Right cardiac atrium (tissue), 5 donors: ENCODE measurements around the gene TNFRSF11A. TPM values are rescaled to one million over a fixed set of nuclear protein-coding genes. Genes with fewer than 3 reads are reported as not detected.
A peak's percentile ranks its signal among the peaks of the same experiment; 100 is the strongest.

Source experiments
- ATAC-seq, 2 donors: fragments of 200-7000 bp; cut with Tn5 transposase; one replicate each; pipeline versions ENCODE4 v1.8.0 to v1.9.1; 2020; ENCODE audit warnings: moderate library complexity in 2 of 2, mild to moderate bottlenecking in 1 of 2
- DNase-seq, 3 donors: peaks; one replicate each; pipeline ENCODE4 v3.0.0-alpha.2; 2020
- H3K27ac ChIP-seq: one replicate; pipeline ENCODE4 v1.5.1; 2013; ENCODE audit warnings: mild to moderate bottlenecking, low read length, control low read depth, moderate library complexity
- H3K27me3 ChIP-seq: one replicate; pipeline ENCODE4 v1.6.1; 2013; ENCODE audit not compliant: control insufficient read depth, insufficient read depth
- H3K4me1 ChIP-seq: one replicate; pipeline ENCODE4 v1.6.1; 2013; ENCODE audit warnings: low read length; ENCODE audit not compliant: control insufficient read depth, insufficient read depth
- H3K4me3 ChIP-seq: one replicate; pipeline ENCODE4 v1.5.1; 2013; ENCODE audit warnings: low read length, control low read depth
- H3K9me3 ChIP-seq: one replicate; pipeline ENCODE4 v1.6.1; 2013; ENCODE audit warnings: low read length; ENCODE audit not compliant: control insufficient read depth
- WGBS: extraction: QIAGEN DNeasy Blood & Tissue Kit; methylation state at CpG from one replicate; pipeline ENCODE4 v1.1.7; 2013; 5-methylcytosine and 5-hydroxymethylcytosine counted together
- intact Hi-C, 4 donors: fragments of 100-400 bp; cut with DNase I; formaldehyde crosslinking; loops; one replicate each; pipeline versions ENCODE4 v1.11.0 to v1.14.0; 2022 to 2023
- polyA plus RNA-seq: library from polyadenylated mRNA; stranded (reverse); fragments of 200-250 nt; gene quantifications from one replicate; pipeline ENCODE4 v1.2.3, GENCODE V29; 2013
- total RNA-seq, 4 donors: library from RNA; stranded (reverse); fragmentation: NEBNext Ultra II Directional; extraction: Animal tissue kit (Norgen Biotek cat#: 25700); gene quantifications; one replicate each; pipeline ENCODE4 v1.2.1, GENCODE V29; 2021
- donor health status: healthy with polysubstance abuse.
- donor health status: DM: no; HTN: yes; CAD: no.
- donor health status: DM: no; HTN: no; CAD: no.
- donor health status: DM: no; HTN: yes; CAD: no; lungs with severe emphysema.
- donor health status: DM: yes; HTN: yes; CAD: no.

The TNFRSF11A gene
- total and polyA plus RNA-seq, 5 donors: 0.43 to 4.7 (median 3.3) TPM

DNA sequence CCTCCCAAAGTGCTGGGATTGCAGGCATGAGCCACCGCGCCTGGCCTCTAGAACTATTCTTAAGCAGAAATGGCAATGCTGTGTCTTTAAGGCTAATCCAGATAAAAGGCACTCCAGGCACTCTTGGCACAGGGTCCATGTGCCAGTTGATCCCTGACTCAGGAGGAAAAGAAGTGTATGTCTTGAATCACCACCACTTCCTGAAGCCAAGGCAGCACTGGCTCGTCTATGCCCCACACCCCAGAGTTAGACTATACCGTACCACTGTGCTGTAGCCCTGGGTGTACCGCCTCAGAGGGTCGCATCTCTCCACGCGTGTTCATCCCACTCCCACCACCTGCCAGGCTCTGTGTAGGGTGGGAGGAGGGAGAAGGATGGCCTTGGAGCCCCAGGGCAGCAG is 9.0 kb downstream of the TNFRSF11A start:
- H3K27me3 ChIP-seq: no peaks in the 10 kb centered on the region
- H3K4me1 ChIP-seq: peaks cover 2% of the 10 kb centered on the region
- WGBS: 88% methylated on average over 8 of the region's 8 CpGs
- ATAC-seq: no peak
- no peaks in the 10 kb centered on the region for H3K9me3 ChIP-seq
- no peak overlapping the region for H3K27ac ChIP-seq
- no peak overlapping the region for H3K4me3 ChIP-seq
- DNase-seq: no peak
- intact Hi-C loops: no loop called here

- WGBS: 77% methylated on average over 5 of the region's 5 CpGs
- ATAC-seq (no peak), DNase-seq (no peak)
- Histone ChIP-seq H3K4me1 (no peaks in the 10 kb centered on the region), H3K27ac (no peak overlapping the region), H3K27me3 (no peaks in the 10 kb centered on the region), H3K4me3 (no peak overlapping the region), H3K9me3 (no peaks in the 10 kb centered on the region)
- intact Hi-C loops: no loop called here
These were observed 10.4 kb downstream of the TNFRSF11A start for GRCh38 chr18:62335494-62335893.

GRCh38 chr18:62336618-62337017 is 11.5 kb downstream of the TNFRSF11A start:
- H3K9me3 ChIP-seq: no peaks in the 10 kb centered on the region
- ATAC-seq: no peak
- no peak overlapping the region for H3K4me3 ChIP-seq
- intact Hi-C loops: no loop called here
- H3K4me1 ChIP-seq: no peaks in the 10 kb centered on the region
- H3K27ac ChIP-seq: no peak overlapping the region
- 83% methylated on average over 5 of the region's 5 CpGs for WGBS
- no peaks in the 10 kb centered on the region for H3K27me3 ChIP-seq
- no peak for DNase-seq

DNA sequence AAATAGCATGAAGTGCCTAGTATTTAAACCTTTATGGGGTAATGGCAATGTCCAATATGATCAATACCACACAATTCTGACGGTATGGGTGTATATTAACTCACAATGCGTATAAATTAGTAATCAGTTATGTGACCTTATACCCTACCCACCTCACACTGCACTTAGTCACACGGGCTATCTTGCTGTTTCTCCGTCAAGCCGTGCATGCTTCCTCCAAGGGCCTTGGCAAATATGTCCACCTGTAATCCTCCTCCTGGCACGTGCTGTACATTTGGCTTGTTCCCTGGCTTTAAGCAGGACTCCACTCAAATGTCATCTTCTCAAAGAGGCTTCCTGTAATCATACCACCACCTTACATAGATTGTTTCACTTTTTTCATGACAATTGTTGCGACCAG is 12.2 kb downstream of the TNFRSF11A start:
- H3K4me3 ChIP-seq: no peak overlapping the region
- intact Hi-C loops: no loop called here
- 84% methylated on average over 7 of the region's 7 CpGs for WGBS
- H3K27ac ChIP-seq: no peak overlapping the region
- H3K9me3 ChIP-seq: no peaks in the 10 kb centered on the region
- ATAC-seq (no peak), DNase-seq (no peak)
- H3K27me3 ChIP-seq: no peaks in the 10 kb centered on the region
- H3K4me1 ChIP-seq: no peaks in the 10 kb centered on the region

DNA sequence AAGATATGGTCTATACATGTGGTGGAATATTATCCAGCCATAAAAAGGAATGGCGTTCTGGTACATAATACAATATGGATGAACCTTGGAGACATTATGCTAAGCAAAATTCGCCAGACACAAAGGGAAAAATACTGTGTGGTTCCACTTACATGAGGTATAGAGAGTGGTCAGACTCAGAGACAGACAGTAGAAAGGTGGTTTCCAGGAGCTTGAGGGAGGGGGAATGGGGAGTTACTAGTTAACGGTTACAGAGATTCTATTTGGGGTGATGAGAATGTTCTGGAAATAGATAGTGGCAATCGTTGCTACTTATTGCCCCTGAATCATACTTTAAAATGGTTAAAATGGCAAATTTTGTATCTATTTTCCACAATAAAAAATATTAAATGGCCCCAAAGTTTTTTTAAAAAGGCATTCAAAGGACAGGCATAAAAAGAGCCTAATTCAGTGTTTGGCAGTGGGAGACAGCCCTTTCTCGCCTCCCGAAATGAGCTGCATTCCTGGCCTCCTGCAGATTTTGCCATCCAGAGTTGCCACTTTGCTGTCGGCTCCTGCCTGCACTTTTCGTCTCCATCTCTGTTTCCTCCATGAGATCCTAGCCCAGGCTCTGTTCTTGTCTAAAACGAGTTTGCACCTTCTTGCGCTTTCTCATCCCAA is 13.5 kb downstream of the TNFRSF11A start:
- no peak overlapping the region for H3K4me3 ChIP-seq
- intact Hi-C loops: no loop called here
- no peaks in the 10 kb centered on the region for H3K9me3 ChIP-seq
- ATAC-seq (no peak), DNase-seq (no peak)
- WGBS: 62% methylated on average over 10 of the region's 10 CpGs
- no peaks in the 10 kb centered on the region for H3K4me1 ChIP-seq
- H3K27ac ChIP-seq: no peak overlapping the region
- no peaks in the 10 kb centered on the region for H3K27me3 ChIP-seq

DNA sequence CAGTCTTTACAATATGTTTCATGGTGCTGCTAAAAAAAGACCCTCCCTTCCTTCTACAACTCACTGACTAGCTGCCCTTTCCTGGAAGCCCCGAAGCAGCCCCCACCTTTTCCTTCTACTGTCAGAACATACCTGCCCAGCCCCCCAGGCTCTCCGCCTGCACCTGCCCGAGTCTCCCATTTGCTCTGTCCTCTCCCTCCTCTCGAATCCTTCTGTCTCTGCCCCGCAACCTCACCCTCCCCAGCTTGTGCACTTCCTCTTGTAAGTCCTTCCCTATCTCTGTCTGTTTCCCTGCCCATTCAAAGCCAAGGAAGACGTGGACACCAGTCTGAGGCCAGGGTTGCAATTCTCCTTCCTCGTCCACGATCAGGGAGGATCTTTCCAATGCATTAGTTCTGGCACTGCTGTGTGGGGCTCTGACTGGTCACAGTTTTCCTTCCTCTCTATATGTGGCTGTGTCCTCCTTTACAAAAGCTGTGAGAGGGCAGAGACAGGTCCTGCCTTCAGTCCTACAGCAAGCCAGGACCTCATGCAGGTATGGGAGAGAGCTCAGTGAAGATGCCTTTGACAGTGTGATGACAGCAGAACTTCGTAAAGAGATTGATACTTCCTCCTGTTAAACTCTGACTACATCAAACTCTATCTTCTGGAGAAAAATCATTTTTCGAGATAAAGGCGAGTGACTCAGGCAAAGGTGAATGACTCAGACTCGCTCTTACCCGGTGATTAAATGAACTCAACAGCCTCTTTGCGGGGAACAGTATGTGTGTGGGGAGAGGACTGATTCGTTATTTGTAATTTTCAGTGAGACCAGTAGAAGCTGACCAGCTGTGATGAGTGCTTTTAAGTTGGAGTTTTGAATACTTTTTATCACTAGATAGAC is 14.2 kb downstream of the TNFRSF11A start:
- H3K4me3 ChIP-seq: no peak overlapping the region
- DNase-seq (peak in 1 of 3 donors; percentile 54), ATAC-seq (peak; percentile 25 to 43)
- no peaks in the 10 kb centered on the region for H3K27me3 ChIP-seq
- no peaks in the 10 kb centered on the region for H3K4me1 ChIP-seq
- WGBS: 53% methylated on average over 15 of the region's 15 CpGs
- no peak overlapping the region for H3K27ac ChIP-seq
- H3K9me3 ChIP-seq: no peaks in the 10 kb centered on the region
- intact Hi-C loops: no loop called here

DNA sequence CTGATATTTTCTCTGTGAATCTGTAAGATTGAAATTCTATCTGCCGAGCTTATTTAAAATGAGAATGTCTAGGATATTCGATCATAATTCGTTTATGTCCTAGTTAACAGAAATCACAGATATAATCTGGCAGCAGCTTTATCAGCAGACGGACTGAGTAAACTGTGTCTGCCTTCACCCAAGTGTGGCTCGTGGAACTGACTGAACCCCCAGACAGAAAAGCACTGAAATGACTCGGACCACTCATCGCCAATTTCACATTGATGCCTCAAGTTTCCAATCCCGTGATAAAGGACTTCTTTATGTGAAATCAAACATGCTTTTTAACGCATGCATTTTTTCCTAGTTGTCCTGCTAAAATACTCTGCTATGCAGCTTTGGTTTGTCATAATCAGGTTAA is 15.9 kb downstream of the TNFRSF11A start:
- H3K27me3 ChIP-seq: no peaks in the 10 kb centered on the region
- H3K27ac ChIP-seq: no peak overlapping the region
- WGBS: 76% methylated on average over 9 of the region's 9 CpGs
- no peaks in the 10 kb centered on the region for H3K4me1 ChIP-seq
- no peaks in the 10 kb centered on the region for H3K9me3 ChIP-seq
- no peak for DNase-seq
- no peak for ATAC-seq
- intact Hi-C loops: no loop called here
- H3K4me3 ChIP-seq: no peak overlapping the region

DNA sequence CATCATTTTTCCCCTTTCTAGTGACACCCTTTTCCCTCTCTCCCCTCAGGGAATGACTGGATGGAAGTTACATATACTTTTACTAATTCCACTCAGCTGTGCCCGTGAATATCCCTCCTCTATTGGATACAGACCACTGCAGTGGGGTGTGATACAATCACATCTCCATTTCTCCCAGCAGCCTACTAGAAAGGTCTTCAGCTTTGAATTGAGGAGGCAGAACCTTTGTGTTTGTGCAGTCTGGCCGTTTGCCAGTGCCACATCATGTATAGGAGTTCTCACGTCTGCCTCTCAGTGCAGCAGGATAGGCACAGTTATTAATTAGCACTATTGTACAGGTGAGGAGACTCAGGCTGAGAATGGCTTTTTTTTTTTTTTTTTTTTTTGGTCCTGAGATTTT is 16.4 kb downstream of the TNFRSF11A start:
- H3K4me3 ChIP-seq: no peak overlapping the region
- ATAC-seq (no peak), DNase-seq (no peak)
- no peaks in the 10 kb centered on the region for H3K9me3 ChIP-seq
- no peaks in the 10 kb centered on the region for H3K27me3 ChIP-seq
- intact Hi-C loops: no loop called here
- no peaks in the 10 kb centered on the region for H3K4me1 ChIP-seq
- H3K27ac ChIP-seq: no peak overlapping the region
- WGBS: 70% methylated on average over 3 of the region's 3 CpGs

- Histone ChIP-seq H3K4me1 (peaks cover 1% of the 10 kb centered on the region), H3K27me3 (no peaks in the 10 kb centered on the region), H3K4me3 (no peak overlapping the region), H3K9me3 (no peaks in the 10 kb centered on the region), H3K27ac (no peak overlapping the region)
- intact Hi-C loops: no loop called here
- ATAC-seq (no peak), DNase-seq (no peak)
- WGBS: 87% methylated on average over 4 of the region's 4 CpGs
These were observed 17.8 kb downstream of the TNFRSF11A start for GRCh38 chr18:62342884-62343283.

DNA sequence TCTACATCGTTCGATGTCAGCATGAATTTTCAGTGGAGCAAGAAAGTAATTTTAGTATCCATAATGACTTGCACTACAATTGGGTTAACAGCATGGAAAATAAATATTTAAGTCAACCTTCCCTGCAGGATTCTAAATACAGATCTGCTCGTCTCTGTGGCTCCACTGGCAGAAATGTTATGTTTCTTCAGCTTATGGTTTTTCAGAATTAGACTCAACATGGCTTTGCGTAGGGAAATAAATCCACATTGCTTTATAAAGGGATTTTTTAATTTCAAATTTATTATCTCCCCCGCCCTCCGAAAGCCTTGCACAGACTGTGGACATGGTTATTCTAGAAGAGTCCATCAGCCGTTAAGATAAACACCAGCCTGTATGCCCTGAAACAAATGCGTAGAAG is 18.2 kb downstream of the TNFRSF11A start:
- ATAC-seq: no peak
- intact Hi-C loops: no loop called here
- Histone ChIP-seq H3K4me3 (no peak overlapping the region), H3K27ac (no peak overlapping the region), H3K27me3 (no peaks in the 10 kb centered on the region), H3K9me3 (no peaks in the 10 kb centered on the region), H3K4me1 (peaks cover 1% of the 10 kb centered on the region)
- no peak for DNase-seq
- 91% methylated on average over 8 of the region's 8 CpGs for WGBS

DNA sequence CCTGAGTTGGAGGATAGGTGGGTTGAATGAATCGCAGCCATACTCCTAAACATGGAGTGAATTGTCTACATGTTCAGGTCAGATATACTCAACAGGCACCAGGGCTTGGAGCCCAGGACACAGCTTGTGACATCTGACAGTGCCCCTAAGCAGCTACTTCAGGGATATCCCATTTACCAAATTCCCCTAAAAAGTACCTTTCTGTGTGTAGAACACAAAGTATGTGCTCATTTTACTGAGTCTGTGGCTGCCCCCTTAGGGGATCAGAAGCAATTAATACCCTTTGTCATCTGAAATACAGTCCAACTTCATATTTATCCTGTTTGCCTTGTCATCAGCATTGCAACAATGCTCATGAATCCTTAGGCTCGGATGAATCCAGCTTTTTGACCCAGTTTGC is 20.8 kb downstream of the TNFRSF11A start:
- no peak overlapping the region for H3K4me3 ChIP-seq
- intact Hi-C loops: no loop called here
- no peak for DNase-seq
- H3K27ac ChIP-seq: no peak overlapping the region
- WGBS: 96% methylated on average over 2 of the region's 2 CpGs
- H3K9me3 ChIP-seq: no peaks in the 10 kb centered on the region
- H3K27me3 ChIP-seq: no peaks in the 10 kb centered on the region
- peaks cover 1% of the 10 kb centered on the region for H3K4me1 ChIP-seq
- no peak for ATAC-seq
